Pancreas (tissue), 10 donors: ENCODE measurements around the gene SHC1. TPM values are rescaled to one million over a fixed set of nuclear protein-coding genes. Genes with fewer than 3 reads are reported as not detected.

Experiments
- ATAC-seq, 4 donors: fragments of 200-7000 bp; cut with Tn5 transposase; one replicate each; pipeline versions ENCODE4 v1.8.0 to v1.9.1; 2020; ENCODE audit warnings: mild to moderate bottlenecking in 4 of 4, moderate library complexity in 4 of 4
- DNase-seq, 6 donors: peaks; one replicate each; pipeline ENCODE4 v3.0.0-alpha.2; 2020
- FAIRE-seq: peaks from 2 replicates; lab custom pipeline; 2012; peaks lifted over from hg19 to GRCh38; lab: Jason Lieb, UNC
- H3K27ac ChIP-seq, 4 donors: fragments of 200-600 bp; sonication (generic); 1 replicate in 3 of 4; 2 replicates in 1 of 4; pipeline versions ENCODE4 v1.5.0 to v1.8.0; 2020
- H3K27me3 ChIP-seq, 4 donors: fragments of 200-600 bp; one replicate each; pipeline ENCODE4 v1.8.0; 2021
- H3K36me3 ChIP-seq, 3 donors: fragments of 200-600 bp; sonication (generic) in 1 of 3; one replicate each; pipeline versions ENCODE4 v1.5.0 to v1.8.0; 2020 to 2021
- H3K4me1 ChIP-seq, 3 donors: fragments of 200-600 bp; one replicate each; pipeline ENCODE4 v1.8.0; 2021
- H3K4me3 ChIP-seq, 4 donors: fragments of 200-600 bp; sonication (generic) in 2 of 4; one replicate each; pipeline versions ENCODE4 v1.5.0 to v1.8.0; 2020 to 2021
- H3K9me3 ChIP-seq, 4 donors: fragments of 200-600 bp; one replicate each; pipeline ENCODE4 v1.8.0; 2021
- WGBS, 2 donors: extraction: QIAGEN DNeasy Blood & Tissue Kit; methylation state at CpG; one replicate each; pipeline ENCODE4 v1.1.7; 2013; 5-methylcytosine and 5-hydroxymethylcytosine counted together
- intact Hi-C, 3 donors: fragments of 100-400 bp; cut with DNase I; formaldehyde crosslinking; loops; one replicate each; pipeline versions ENCODE4 v1.11.1 to v1.14.2; 2022
- polyA plus RNA-seq, 2 donors: library from polyadenylated mRNA; stranded (reverse); fragments of 200-250 nt; gene quantifications; one replicate each; pipeline ENCODE4 v1.2.3, GENCODE V29; 2013
- total RNA-seq, 6 donors: library from RNA; stranded (reverse); fragmentation: NEBNext Ultra II Directional in 4 of 6; extraction: Animal tissue kit (Norgen Biotek cat#: 25700) in 4 of 6; gene quantifications; one replicate each; pipeline versions ENCODE4 v1.2.1 to v1.2.4, GENCODE V29; 2021 to 2023
- TF ChIP-seq, protein P1 (sequence below), 4 donors: fragments of 200-600 bp; sonication (generic) in 3 of 4; IDR thresholded peaks; one replicate each; pipeline versions ENCODE4 v1.5.0 to v1.8.0; 2021; ENCODE audit warnings: antibody characterized with exemption in 4 of 4
- donor health status: healthy with polysubstance abuse.
- donor health status: DM: no; HTN: no; CAD: no; lungs with moderate emphysema.
- donor health status: DM: no; HTN: no; CAD: no.
- donor health status: control.
- donor health status: control.
- donor health status: Bipolar disorder and iron deficiency.
- donor health status: DM: yes; HTN: yes; CAD: no.
- donor health status: DM: no; HTN: no; CAD: no.
- donor health status: DM: no; HTN: no; CAD: no.
- donor health status: DM: yes; HTN: yes; CAD: no.

The SHC1 gene
- total and polyA plus RNA-seq, 8 donors = 32.3 to 53.4 (median 40.7) TPM

GRCh38 chr1:154975409-154976059, 5.0 kb upstream of the SHC1 start:
- H3K4me1 ChIP-seq = peaks cover 12 to 26% (median 22%) of the 10 kb centered on the region in 3 donors
- ATAC-seq (peak in 1 of 4 donors; percentile 3), FAIRE-seq (no peak), DNase-seq (peak in 5 of 6 donors; percentile 53 to 79 (median 60))
- H3K27ac ChIP-seq = peak overlapping the region; percentile 90 to 98 (median 96)
- intact Hi-C loops = no loop called here
- WGBS, 2 donors = 0 to 1% methylated on average over 24 of the region's 24 CpGs
- TF ChIP-seq, protein P1, sequence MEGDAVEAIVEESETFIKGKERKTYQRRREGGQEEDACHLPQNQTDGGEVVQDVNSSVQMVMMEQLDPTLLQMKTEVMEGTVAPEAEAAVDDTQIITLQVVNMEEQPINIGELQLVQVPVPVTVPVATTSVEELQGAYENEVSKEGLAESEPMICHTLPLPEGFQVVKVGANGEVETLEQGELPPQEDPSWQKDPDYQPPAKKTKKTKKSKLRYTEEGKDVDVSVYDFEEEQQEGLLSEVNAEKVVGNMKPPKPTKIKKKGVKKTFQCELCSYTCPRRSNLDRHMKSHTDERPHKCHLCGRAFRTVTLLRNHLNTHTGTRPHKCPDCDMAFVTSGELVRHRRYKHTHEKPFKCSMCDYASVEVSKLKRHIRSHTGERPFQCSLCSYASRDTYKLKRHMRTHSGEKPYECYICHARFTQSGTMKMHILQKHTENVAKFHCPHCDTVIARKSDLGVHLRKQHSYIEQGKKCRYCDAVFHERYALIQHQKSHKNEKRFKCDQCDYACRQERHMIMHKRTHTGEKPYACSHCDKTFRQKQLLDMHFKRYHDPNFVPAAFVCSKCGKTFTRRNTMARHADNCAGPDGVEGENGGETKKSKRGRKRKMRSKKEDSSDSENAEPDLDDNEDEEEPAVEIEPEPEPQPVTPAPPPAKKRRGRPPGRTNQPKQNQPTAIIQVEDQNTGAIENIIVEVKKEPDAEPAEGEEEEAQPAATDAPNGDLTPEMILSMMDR (IDR thresholded peaks at IDR 0.05) = no peak
- H3K27me3 ChIP-seq = no peaks in the 10 kb centered on the region
- no peaks in the 10 kb centered on the region for H3K9me3 ChIP-seq
- H3K4me3 ChIP-seq = peak overlapping the region; percentile 27 to 73 (median 58)
- no peaks in the 10 kb centered on the region for H3K36me3 ChIP-seq

- intact Hi-C loops = no loop called here
Measured at GRCh38 chr1:154974808-154975408, 4.4 kb upstream of the SHC1 start.

GRCh38 chr1:154974102-154974807, 3.7 kb upstream of the SHC1 start, which contains the start of gene CKS1B:
CKS1B (plus strand) TSS chr1:154974681; CDS start chr1:154974746, 65 bp downstream.
- Histone ChIP-seq H3K27me3 (no peaks in the 10 kb centered on the region), H3K4me3 (peak within 1 kb of the TSS; percentile 45 to 73 (median 58)), H3K36me3 (no peaks in the 10 kb centered on the region), H3K9me3 (no peaks in the 10 kb centered on the region), H3K4me1 (peaks cover 12 to 26% (median 22%) of the 10 kb centered on the region in 3 donors), H3K27ac (peak within 1 kb of the TSS; percentile 90 to 98 (median 96))
- peak; percentile 97 for FAIRE-seq
- TF ChIP-seq, protein P1 (IDR thresholded peaks at IDR 0.05) = no peak
- intact Hi-C loops = no loop called here
- peak; percentile 90 to 98 (median 98) for DNase-seq
- 0 to 1% methylated on average over 47 of the region's 47 CpGs for WGBS, 2 donors
- ATAC-seq = peak; percentile 81 to 88 (median 84)

More at GRCh38 chr1:154974808-154975408, 4.4 kb upstream of the SHC1 start:
- DNase-seq (peak; percentile 92 to 98 (median 94)), FAIRE-seq (no peak), ATAC-seq (peak; percentile 61 to 73 (median 65))
- peak overlapping the region; percentile 90 to 98 (median 96) for H3K27ac ChIP-seq
- TF ChIP-seq, protein P1 (IDR thresholded peaks at IDR 0.05) = no peak
- no peaks in the 10 kb centered on the region for H3K9me3 ChIP-seq
- no peaks in the 10 kb centered on the region for H3K36me3 ChIP-seq
- H3K4me1 ChIP-seq = peaks cover 12 to 26% (median 22%) of the 10 kb centered on the region in 3 donors
- peak overlapping the region; percentile 27 to 73 (median 58) for H3K4me3 ChIP-seq
- H3K27me3 ChIP-seq = no peaks in the 10 kb centered on the region
- WGBS, 2 donors = 0% methylated on average over 30 of the region's 30 CpGs

GRCh38 chr1:154973344-154974101, 3.0 kb upstream of the SHC1 start:
- intact Hi-C loops = no loop called here
- TF ChIP-seq, protein P1 (IDR thresholded peaks at IDR 0.05) = no peak
- Histone ChIP-seq H3K4me1 (peaks cover 12 to 26% (median 22%) of the 10 kb centered on the region in 3 donors), H3K27me3 (no peaks in the 10 kb centered on the region), H3K9me3 (no peaks in the 10 kb centered on the region), H3K27ac (peak overlapping the region; percentile 90 to 98 (median 96)), H3K36me3 (no peaks in the 10 kb centered on the region), H3K4me3 (peak overlapping the region; percentile 45 to 73 (median 58))
- ATAC-seq (peak; percentile 64 to 75 (median 68)), FAIRE-seq (no peak), DNase-seq (peak; percentile 96 to 98 (median 98))
- 3% methylated on average over 36 to 37 of the region's 37 CpGs for WGBS, 2 donors
